HG02870 (cell line): ENCODE measurements around the gene SSH2.

Source experiments
- ATAC-seq: cut with Tn5 transposase; IDR thresholded peaks from one replicate; pipeline ENCODE4 v1.9.1; 2021; ENCODE audit warnings: mild to moderate bottlenecking, moderate library complexity; ENCODE audit not compliant: unreplicated experiment

Gene SSH2

GRCh38 chr17:29615048-29615385, 315.0 kb downstream of the SSH2 start:
- ATAC-seq: no peak

- no peak for ATAC-seq
These were observed 315.5 kb downstream of the SSH2 start for GRCh38 chr17:29614349-29615047.

- no peak for ATAC-seq
These were observed 316.2 kb downstream of the SSH2 start for GRCh38 chr17:29613856-29614255.

- no peak for ATAC-seq
These were observed 316.6 kb downstream of the SSH2 start for GRCh38 chr17:29613352-29613837.

- no peak for ATAC-seq
These were observed 317.4 kb downstream of the SSH2 start for GRCh38 chr17:29612404-29613280.

- ATAC-seq: no peak
These were observed 318.0 kb downstream of the SSH2 start for GRCh38 chr17:29612094-29612403.

- no peak for ATAC-seq
These were observed 318.5 kb downstream of the SSH2 start for GRCh38 chr17:29611351-29612093.

- no peak for ATAC-seq
These were observed 319.6 kb downstream of the SSH2 start for GRCh38 chr17:29610395-29610794.

- no peak for ATAC-seq
These were observed 321.0 kb downstream of the SSH2 start for GRCh38 chr17:29608986-29609385.

- ATAC-seq: no peak
These were observed 322.4 kb downstream of the SSH2 start for GRCh38 chr17:29607557-29608195.

- ATAC-seq: no peak
These were observed 326.8 kb downstream of the SSH2 start for GRCh38 chr17:29603109-29603674.

- no peak for ATAC-seq
These were observed 332.5 kb downstream of the SSH2 start for GRCh38 chr17:29597361-29598172.

GRCh38 chr17:29596811-29597210, 333.2 kb downstream of the SSH2 start:
- ATAC-seq: no peak

GRCh38 chr17:29595943-29596774, 333.9 kb downstream of the SSH2 start:
- no peak for ATAC-seq

- no peak for ATAC-seq
These were observed 334.7 kb downstream of the SSH2 start for GRCh38 chr17:29595107-29595942.

GRCh38 chr17:29594519-29595090, 335.4 kb downstream of the SSH2 start:
- ATAC-seq: no peak

- ATAC-seq: no peak
These were observed 336.2 kb downstream of the SSH2 start for GRCh38 chr17:29593591-29594518.
